ENCODE results near the gene FMNL2.

The FMNL2 gene

GRCh38 chr2:152420363-152420762, 85.4 kb downstream of the FMNL2 start:
- no peak for DNase-seq

GRCh38 chr2:152420936-152421335, 86.0 kb downstream of the FMNL2 start:
- no peak for DNase-seq
- Histone ChIP-seq H3K27ac (ENCODE audit: insufficient read depth, low read length, poor library complexity, severe bottlenecking) (no peak overlapping the region), H3K4me1 (ENCODE audit: control insufficient read depth, insufficient read depth, low read length, poor library complexity, severe bottlenecking) (no peaks in the 10 kb centered on the region), H3K27me3 (replicated peaks; ENCODE audit: control insufficient read depth, insufficient read depth, low read length, poor library complexity, severe bottlenecking) (no peaks in the 10 kb centered on the region), H3K36me3 (ENCODE audit: control insufficient read depth, insufficient read depth, low read length) (no peaks in the 10 kb centered on the region), H3K9me3 (ENCODE audit: control insufficient read depth, low read length) (no peaks in the 10 kb centered on the region), H3K4me3 (ENCODE audit: insufficient read depth, low read depth, low read length, poor library complexity, severe bottlenecking) (no peak overlapping the region)

More at GRCh38 chr2:152420363-152420762, 85.4 kb downstream of the FMNL2 start:
- no peaks in the 10 kb centered on the region for H3K27me3 ChIP-seq (replicated peaks; ENCODE audit: control insufficient read depth, insufficient read depth, low read length, poor library complexity, severe bottlenecking)
- no peak overlapping the region for H3K27ac ChIP-seq (ENCODE audit: insufficient read depth, low read length, poor library complexity, severe bottlenecking)
- H3K4me3 ChIP-seq (ENCODE audit: insufficient read depth, low read depth, low read length, poor library complexity, severe bottlenecking), result no peak overlapping the region
- H3K4me1 ChIP-seq (ENCODE audit: control insufficient read depth, insufficient read depth, low read length, poor library complexity, severe bottlenecking), result no peaks in the 10 kb centered on the region
- H3K36me3 ChIP-seq (ENCODE audit: control insufficient read depth, insufficient read depth, low read length), result no peaks in the 10 kb centered on the region
- no peaks in the 10 kb centered on the region for H3K9me3 ChIP-seq (ENCODE audit: control insufficient read depth, low read length)

GRCh38 chr2:152421521-152422370, 86.8 kb downstream of the FMNL2 start:
- no peak for DNase-seq
- H3K4me3 ChIP-seq (ENCODE audit: insufficient read depth, low read depth, low read length, poor library complexity, severe bottlenecking), result no peak overlapping the region
- no peak overlapping the region for H3K27ac ChIP-seq (ENCODE audit: insufficient read depth, low read length, poor library complexity, severe bottlenecking)

GRCh38 chr2:152423684-152424083, 88.7 kb downstream of the FMNL2 start:
- Histone ChIP-seq H3K27ac (ENCODE audit: insufficient read depth, low read length, poor library complexity, severe bottlenecking) (no peak overlapping the region), H3K27me3 (replicated peaks; ENCODE audit: control insufficient read depth, insufficient read depth, low read length, poor library complexity, severe bottlenecking) (no peaks in the 10 kb centered on the region), H3K9me3 (ENCODE audit: control insufficient read depth, low read length) (no peaks in the 10 kb centered on the region), H3K4me1 (ENCODE audit: control insufficient read depth, insufficient read depth, low read length, poor library complexity, severe bottlenecking) (no peaks in the 10 kb centered on the region), H3K36me3 (ENCODE audit: control insufficient read depth, insufficient read depth, low read length) (no peaks in the 10 kb centered on the region), H3K4me3 (ENCODE audit: insufficient read depth, low read depth, low read length, poor library complexity, severe bottlenecking) (no peak overlapping the region)
- DNase-seq, result no peak

More at GRCh38 chr2:152421521-152422370, 86.8 kb downstream of the FMNL2 start:
- no peaks in the 10 kb centered on the region for H3K9me3 ChIP-seq (ENCODE audit: control insufficient read depth, low read length)
- no peaks in the 10 kb centered on the region for H3K27me3 ChIP-seq (replicated peaks; ENCODE audit: control insufficient read depth, insufficient read depth, low read length, poor library complexity, severe bottlenecking)
- no peaks in the 10 kb centered on the region for H3K36me3 ChIP-seq (ENCODE audit: control insufficient read depth, insufficient read depth, low read length)
- H3K4me1 ChIP-seq (ENCODE audit: control insufficient read depth, insufficient read depth, low read length, poor library complexity, severe bottlenecking), result no peaks in the 10 kb centered on the region

- H3K9me3 ChIP-seq (ENCODE audit: control insufficient read depth, low read length), result no peaks in the 10 kb centered on the region
- no peaks in the 10 kb centered on the region for H3K27me3 ChIP-seq (replicated peaks; ENCODE audit: control insufficient read depth, insufficient read depth, low read length, poor library complexity, severe bottlenecking)
- H3K4me3 ChIP-seq (ENCODE audit: insufficient read depth, low read depth, low read length, poor library complexity, severe bottlenecking), result no peak overlapping the region
- no peak overlapping the region for H3K27ac ChIP-seq (ENCODE audit: insufficient read depth, low read length, poor library complexity, severe bottlenecking)
- no peaks in the 10 kb centered on the region for H3K36me3 ChIP-seq (ENCODE audit: control insufficient read depth, insufficient read depth, low read length)
- no peak for DNase-seq
- no peaks in the 10 kb centered on the region for H3K4me1 ChIP-seq (ENCODE audit: control insufficient read depth, insufficient read depth, low read length, poor library complexity, severe bottlenecking)
Observed at GRCh38 chr2:152425765-152426727, 91.1 kb downstream of the FMNL2 start.

- no peaks in the 10 kb centered on the region for H3K36me3 ChIP-seq (ENCODE audit: control insufficient read depth, insufficient read depth, low read length)
- no peak overlapping the region for H3K4me3 ChIP-seq (ENCODE audit: insufficient read depth, low read depth, low read length, poor library complexity, severe bottlenecking)
- no peaks in the 10 kb centered on the region for H3K4me1 ChIP-seq (ENCODE audit: control insufficient read depth, insufficient read depth, low read length, poor library complexity, severe bottlenecking)
- H3K9me3 ChIP-seq (ENCODE audit: control insufficient read depth, low read length), result no peaks in the 10 kb centered on the region
- H3K27ac ChIP-seq (ENCODE audit: insufficient read depth, low read length, poor library complexity, severe bottlenecking), result no peak overlapping the region
- H3K27me3 ChIP-seq (replicated peaks; ENCODE audit: control insufficient read depth, insufficient read depth, low read length, poor library complexity, severe bottlenecking), result no peaks in the 10 kb centered on the region
- no peak for DNase-seq
Observed at GRCh38 chr2:152426801-152427200, 91.8 kb downstream of the FMNL2 start.

- Histone ChIP-seq H3K4me3 (ENCODE audit: insufficient read depth, low read depth, low read length, poor library complexity, severe bottlenecking) (no peak overlapping the region), H3K9me3 (ENCODE audit: control insufficient read depth, low read length) (no peaks in the 10 kb centered on the region), H3K27me3 (replicated peaks; ENCODE audit: control insufficient read depth, insufficient read depth, low read length, poor library complexity, severe bottlenecking) (no peaks in the 10 kb centered on the region), H3K4me1 (ENCODE audit: control insufficient read depth, insufficient read depth, low read length, poor library complexity, severe bottlenecking) (no peaks in the 10 kb centered on the region), H3K27ac (ENCODE audit: insufficient read depth, low read length, poor library complexity, severe bottlenecking) (no peak overlapping the region), H3K36me3 (ENCODE audit: control insufficient read depth, insufficient read depth, low read length) (no peaks in the 10 kb centered on the region)
- DNase-seq, result no peak
Observed at GRCh38 chr2:152427902-152428301, 92.9 kb downstream of the FMNL2 start.

- DNase-seq, result no peak
- no peaks in the 10 kb centered on the region for H3K36me3 ChIP-seq (ENCODE audit: control insufficient read depth, insufficient read depth, low read length)
- no peaks in the 10 kb centered on the region for H3K9me3 ChIP-seq (ENCODE audit: control insufficient read depth, low read length)
- no peak overlapping the region for H3K27ac ChIP-seq (ENCODE audit: insufficient read depth, low read length, poor library complexity, severe bottlenecking)
- H3K27me3 ChIP-seq (replicated peaks; ENCODE audit: control insufficient read depth, insufficient read depth, low read length, poor library complexity, severe bottlenecking), result no peaks in the 10 kb centered on the region
- no peak overlapping the region for H3K4me3 ChIP-seq (ENCODE audit: insufficient read depth, low read depth, low read length, poor library complexity, severe bottlenecking)
- H3K4me1 ChIP-seq (ENCODE audit: control insufficient read depth, insufficient read depth, low read length, poor library complexity, severe bottlenecking), result no peaks in the 10 kb centered on the region
Observed at GRCh38 chr2:152428800-152429582, 94.0 kb downstream of the FMNL2 start.

GRCh38 chr2:152430876-152431275, 95.9 kb downstream of the FMNL2 start:
- no peak overlapping the region for H3K27ac ChIP-seq (ENCODE audit: insufficient read depth, low read length, poor library complexity, severe bottlenecking)
- no peaks in the 10 kb centered on the region for H3K4me1 ChIP-seq (ENCODE audit: control insufficient read depth, insufficient read depth, low read length, poor library complexity, severe bottlenecking)
- DNase-seq, result no peak
- H3K9me3 ChIP-seq (ENCODE audit: control insufficient read depth, low read length), result no peaks in the 10 kb centered on the region
- no peaks in the 10 kb centered on the region for H3K36me3 ChIP-seq (ENCODE audit: control insufficient read depth, insufficient read depth, low read length)
- no peak overlapping the region for H3K4me3 ChIP-seq (ENCODE audit: insufficient read depth, low read depth, low read length, poor library complexity, severe bottlenecking)
- no peaks in the 10 kb centered on the region for H3K27me3 ChIP-seq (replicated peaks; ENCODE audit: control insufficient read depth, insufficient read depth, low read length, poor library complexity, severe bottlenecking)

All from effector memory CD4-positive, alpha-beta T cell (primary cell).